HG03460 (cell line): Measurements from ENCODE around the gene VWA1.
"Not testable (repeated sequence)": the region's sequence is repeated elsewhere in the genome, so short reads cannot be mapped to it uniquely, and the experiment has no call there.

Experiments used
- ATAC-seq: cut with Tn5 transposase; IDR thresholded peaks from one replicate; pipeline ENCODE4 v1.9.1; 2021; ENCODE audit not compliant: unreplicated experiment

The VWA1 gene

GRCh38 chr1:1402901-1403392 lies 32.5 kb upstream of the VWA1 start:
- not testable (repeated sequence) for ATAC-seq

GRCh38 chr1:1403653-1404052 lies 31.8 kb upstream of the VWA1 start:
- no peak for ATAC-seq

GRCh38 chr1:1406101-1406820 lies 29.2 kb upstream of the VWA1 start:
- no peak for ATAC-seq

- ATAC-seq, result peak; percentile 86
Observed at GRCh38 chr1:1406821-1407635, 28.5 kb upstream of the VWA1 start, which contains the start of gene MRPL20. TSS of gene MRPL20 (minus strand) at chr1:1407293. CDS start at chr1:1407217, 76 bp downstream.

GRCh38 chr1:1407636-1408318 lies 27.7 kb upstream of the VWA1 start:
- ATAC-seq, result peak; percentile 14

GRCh38 chr1:1410238-1410637 lies 25.3 kb upstream of the VWA1 start:
- ATAC-seq, result not testable (repeated sequence)

GRCh38 chr1:1411626-1412025 lies 23.9 kb upstream of the VWA1 start:
- ATAC-seq, result no peak

- not testable (repeated sequence) for ATAC-seq
Observed at GRCh38 chr1:1412311-1412902, 23.1 kb upstream of the VWA1 start.

GRCh38 chr1:1415751-1416150 lies 19.7 kb upstream of the VWA1 start:
- ATAC-seq, result no peak

GRCh38 chr1:1417396-1417795 lies 18.1 kb upstream of the VWA1 start:
- not testable (repeated sequence) for ATAC-seq

- ATAC-seq, result not testable (repeated sequence)
Observed at GRCh38 chr1:1417825-1418463, 17.5 kb upstream of the VWA1 start.

- ATAC-seq, result no peak
Observed at GRCh38 chr1:1418464-1419362, 16.8 kb upstream of the VWA1 start.

- ATAC-seq, result no peak
Observed at GRCh38 chr1:1419363-1419812, 16.1 kb upstream of the VWA1 start.

GRCh38 chr1:1419813-1420653 lies 15.5 kb upstream of the VWA1 start:
- ATAC-seq, result no peak

GRCh38 chr1:1420654-1421141 lies 14.8 kb upstream of the VWA1 start:
- no peak for ATAC-seq

GRCh38 chr1:1421147-1421906 lies 14.2 kb upstream of the VWA1 start, which contains the start of gene ANKRD65:
TSS of gene ANKRD65 (minus strand) at chr1:1421276. CDS start at chr1:1421005, 271 bp downstream.
- ATAC-seq, result no peak

GRCh38 chr1:1421907-1422464 lies 13.5 kb upstream of the VWA1 start:
- no peak for ATAC-seq
